Cardiac fibroblast (primary cell): ENCODE measurements around the gene ZNF771.

Experiments used
- DNase-seq, 2 donors: peaks; one replicate each; pipeline versions ENCODE4 v3.0.0 to v3.0.0-alpha.2; 2010; ENCODE audit warnings: low read depth in 2 of 2
- H3K4me3 ChIP-seq, 2 donors: replicated peaks in 1 of 2; 1 replicate in 1 of 2; 2 replicates in 1 of 2; pipeline ENCODE4 v1.5.1; 2011; ENCODE audit warnings: low read depth in 2 of 2, low read length in 2 of 2, mild to moderate bottlenecking in 2 of 2, moderate library complexity in 1 of 2
- TF ChIP-seq, protein P1 (sequence below): IDR thresholded peaks from one replicate; pipeline ENCODE4 v1.5.1; 2011; ENCODE audit warnings: low read depth, mild to moderate bottlenecking, low read length, inconsistent platforms

The ZNF771 gene

DNA sequence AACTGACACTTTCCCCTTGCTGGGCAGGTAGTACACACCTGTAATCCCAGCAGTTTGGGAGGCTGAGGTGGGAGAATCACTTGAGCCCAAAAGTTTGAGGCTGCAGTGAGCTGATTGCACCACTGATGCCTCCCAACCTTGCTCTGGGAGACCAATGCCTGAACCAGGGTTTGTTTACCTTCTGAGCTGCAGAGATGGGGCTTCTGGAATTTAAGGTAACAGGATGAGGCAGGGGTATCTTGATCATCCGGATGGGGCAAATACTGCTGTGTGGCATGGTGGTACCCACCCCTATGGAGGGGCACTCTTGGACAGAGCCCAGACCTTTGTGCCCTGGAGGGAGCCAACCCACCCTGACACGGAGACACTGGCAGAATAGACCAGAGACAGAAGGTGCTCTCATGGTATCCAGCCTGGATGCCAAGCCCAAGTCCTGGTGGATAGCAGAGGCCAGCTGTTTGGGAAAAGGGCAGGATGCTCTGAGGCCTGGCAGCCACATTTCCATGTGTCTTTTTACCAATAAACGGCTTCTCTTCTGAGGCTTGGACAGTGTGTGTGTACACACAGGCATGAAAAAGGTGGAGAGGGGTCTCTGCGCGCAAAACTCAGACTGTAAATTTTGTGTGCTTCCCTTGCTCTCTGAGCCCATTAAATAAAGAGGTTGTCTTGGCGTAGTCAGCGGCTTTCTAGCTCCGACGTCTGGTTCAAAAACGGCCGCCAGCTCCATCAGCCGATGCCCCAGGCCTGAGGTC is 7.8 kb upstream of the ZNF771 start:
- TF ChIP-seq, protein P1, sequence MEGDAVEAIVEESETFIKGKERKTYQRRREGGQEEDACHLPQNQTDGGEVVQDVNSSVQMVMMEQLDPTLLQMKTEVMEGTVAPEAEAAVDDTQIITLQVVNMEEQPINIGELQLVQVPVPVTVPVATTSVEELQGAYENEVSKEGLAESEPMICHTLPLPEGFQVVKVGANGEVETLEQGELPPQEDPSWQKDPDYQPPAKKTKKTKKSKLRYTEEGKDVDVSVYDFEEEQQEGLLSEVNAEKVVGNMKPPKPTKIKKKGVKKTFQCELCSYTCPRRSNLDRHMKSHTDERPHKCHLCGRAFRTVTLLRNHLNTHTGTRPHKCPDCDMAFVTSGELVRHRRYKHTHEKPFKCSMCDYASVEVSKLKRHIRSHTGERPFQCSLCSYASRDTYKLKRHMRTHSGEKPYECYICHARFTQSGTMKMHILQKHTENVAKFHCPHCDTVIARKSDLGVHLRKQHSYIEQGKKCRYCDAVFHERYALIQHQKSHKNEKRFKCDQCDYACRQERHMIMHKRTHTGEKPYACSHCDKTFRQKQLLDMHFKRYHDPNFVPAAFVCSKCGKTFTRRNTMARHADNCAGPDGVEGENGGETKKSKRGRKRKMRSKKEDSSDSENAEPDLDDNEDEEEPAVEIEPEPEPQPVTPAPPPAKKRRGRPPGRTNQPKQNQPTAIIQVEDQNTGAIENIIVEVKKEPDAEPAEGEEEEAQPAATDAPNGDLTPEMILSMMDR = no peak
- peak overlapping the region; percentile 58 to 65 for H3K4me3 ChIP-seq
- DNase-seq = no peak

DNA sequence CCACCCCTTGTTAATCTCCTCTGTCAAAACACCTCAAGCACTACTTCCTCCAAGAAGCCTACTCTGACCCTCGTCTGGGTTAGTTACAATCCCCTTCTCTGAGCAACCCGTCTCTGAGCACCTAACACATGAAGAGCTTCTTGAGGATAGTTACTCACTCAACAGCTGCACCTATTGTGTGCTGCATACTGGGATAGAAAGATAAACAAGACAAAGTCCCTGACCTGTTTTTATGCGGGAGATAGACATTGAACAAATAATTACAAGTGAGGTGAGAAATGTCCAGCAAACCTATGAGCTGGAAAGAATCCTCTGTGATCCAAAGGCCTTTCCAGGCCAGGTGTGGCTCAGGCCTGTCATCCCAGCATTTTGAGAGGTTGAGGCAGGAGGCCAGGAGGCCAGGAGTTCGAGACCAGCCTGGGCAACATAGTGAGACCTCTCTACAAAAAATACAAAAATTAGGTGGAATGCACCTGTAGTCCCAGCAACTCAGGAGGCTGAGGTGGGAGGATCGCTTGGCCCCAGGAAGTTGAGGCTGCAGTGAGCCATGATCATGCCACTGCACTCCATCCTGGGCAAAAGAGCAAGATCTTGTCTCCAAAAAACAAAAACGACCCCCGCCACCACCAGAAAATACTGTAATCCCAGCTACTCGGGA is 5.5 kb upstream of the ZNF771 start:
- TF ChIP-seq, protein P1 = no peak
- no peak for DNase-seq
- H3K4me3 ChIP-seq = no peak overlapping the region

GRCh38 chr16:30406795-30407101 is 658 bp upstream of the ZNF771 start:
- H3K4me3 ChIP-seq = peak overlapping the region; percentile 72 to 80
- DNase-seq = no peak
- TF ChIP-seq, protein P1 = no peak

DNA sequence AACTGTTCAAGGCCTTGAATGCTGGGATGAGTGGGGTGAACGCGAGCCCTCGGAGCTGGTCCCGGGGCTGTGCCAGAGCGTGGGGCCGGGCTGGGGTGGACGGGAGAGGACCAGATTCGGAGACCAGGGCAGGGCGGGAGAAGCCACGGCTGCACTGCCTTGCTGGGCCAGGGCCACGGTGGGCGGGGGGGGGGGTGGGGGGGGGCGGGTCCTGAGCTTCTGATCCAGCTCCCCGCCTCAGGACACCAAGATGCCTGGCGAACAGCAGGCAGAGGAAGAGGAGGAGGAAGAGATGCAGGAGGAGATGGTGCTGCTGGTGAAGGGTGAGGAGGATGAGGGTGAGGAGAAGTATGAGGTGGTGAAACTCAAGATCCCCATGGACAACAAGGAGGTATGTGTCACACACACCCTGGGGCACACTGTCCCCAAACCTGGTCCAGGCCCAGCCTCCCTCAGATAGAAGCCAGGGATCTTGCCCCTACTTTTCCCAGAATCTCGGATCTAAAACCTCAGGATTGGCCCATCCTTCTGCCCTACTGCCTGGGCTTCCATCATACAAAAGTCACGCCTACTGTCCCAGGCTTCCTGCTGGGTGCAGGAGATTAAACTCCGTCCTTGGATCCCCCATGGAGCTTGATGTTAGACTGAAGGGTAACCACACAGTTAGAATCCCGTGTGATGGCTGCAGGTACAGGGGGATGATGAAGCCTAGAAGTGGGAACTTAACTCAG is 563 bp downstream of the ZNF771 start:
- TF ChIP-seq, protein P1 = no peak
- peak overlapping the region; percentile 72 to 80 for H3K4me3 ChIP-seq
- DNase-seq = peak in 1 of 2 donors; percentile 11

DNA sequence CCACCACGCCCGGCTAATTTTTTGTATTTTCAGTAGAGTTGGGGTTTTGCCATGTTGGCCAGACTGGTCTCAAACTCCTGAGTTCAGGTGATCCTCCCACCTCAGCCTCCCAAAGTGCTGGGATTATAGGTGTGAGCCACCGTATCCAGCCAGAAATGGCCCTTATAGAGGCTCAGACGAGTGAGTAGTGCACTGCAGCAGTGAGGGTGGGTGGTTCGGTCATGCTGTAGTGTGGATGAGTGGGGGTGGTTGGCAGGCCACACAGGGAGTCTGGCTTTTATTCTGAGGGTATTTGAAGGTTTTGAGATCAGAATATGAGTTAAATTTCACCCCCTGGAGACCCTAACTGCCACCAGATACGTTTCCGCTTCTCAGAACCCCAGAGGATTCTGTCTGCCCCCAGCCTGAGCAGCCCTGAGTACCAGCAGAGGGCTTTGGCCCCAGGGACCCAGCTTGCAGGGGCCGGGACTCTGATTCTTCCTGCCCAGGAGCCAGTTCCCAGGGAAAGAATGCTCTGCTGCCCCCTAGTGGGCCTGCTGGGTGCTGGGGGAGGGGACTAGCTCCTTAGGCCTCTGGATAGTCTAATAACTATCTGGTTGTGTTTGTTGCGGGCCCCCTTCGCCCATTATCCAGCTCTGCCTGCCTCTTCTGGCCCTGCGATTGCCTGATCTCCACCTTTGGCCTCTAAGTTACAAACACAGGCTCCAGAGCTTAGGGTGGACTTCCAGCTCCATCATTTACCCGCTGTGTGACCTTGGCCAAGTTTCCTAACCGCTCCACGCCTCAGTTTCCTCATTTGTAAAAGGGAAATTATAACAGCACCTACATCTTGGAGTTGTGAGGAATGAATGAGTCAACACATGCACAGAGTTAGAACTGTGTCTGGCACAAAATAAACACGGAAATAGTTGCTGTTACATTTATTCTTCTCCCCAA is 2.0 kb downstream of the ZNF771 start:
- no peak overlapping the region for H3K4me3 ChIP-seq
- TF ChIP-seq, protein P1 = peak; percentile 99
- peak; percentile 88 to 90 for DNase-seq

DNA sequence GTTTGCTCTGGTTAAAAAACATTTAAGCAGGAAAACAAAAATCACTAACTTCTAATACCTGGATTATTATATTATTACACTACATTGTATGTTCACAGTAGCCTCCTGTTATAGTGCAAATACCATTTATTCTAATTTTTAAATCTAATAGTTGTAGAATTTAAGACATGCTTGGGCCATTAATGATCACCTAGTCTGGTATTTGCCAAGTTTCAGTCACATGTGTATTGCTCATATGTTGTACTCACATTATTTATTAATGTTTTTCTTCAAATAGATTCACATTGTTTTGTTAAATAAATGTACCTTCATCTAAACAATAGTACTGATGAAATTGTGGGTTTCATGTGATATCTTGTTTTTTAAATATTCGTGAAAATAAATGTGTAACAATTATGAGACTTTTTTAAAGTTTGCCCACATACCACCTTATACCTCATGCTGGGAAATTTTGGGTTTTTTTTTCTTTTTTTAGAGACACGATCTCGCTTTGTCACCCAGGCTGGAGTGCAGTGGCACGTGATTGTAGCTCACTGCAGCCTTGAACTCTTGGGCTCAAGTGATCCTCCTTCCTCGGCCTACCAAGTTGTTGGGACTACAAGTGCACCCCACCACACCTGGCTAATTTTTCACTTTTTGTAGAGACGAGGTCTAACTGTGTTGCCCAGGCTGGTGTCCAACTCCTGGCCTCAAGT is 5.9 kb downstream of the ZNF771 start:
- H3K4me3 ChIP-seq = no peak overlapping the region
- DNase-seq = no peak
- TF ChIP-seq, protein P1 = no peak
